K562 (cell line): ENCODE results near the gene HMCN1. TPM values are rescaled to one million over a fixed set of nuclear protein-coding genes. Genes with fewer than 3 reads are reported as not detected.

Source experiments
- CEBPB ChIP-seq: fragments of 450-650 bp; IDR thresholded peaks from 2 replicates; pipeline ENCODE4 v1.6.1; 2016; ENCODE audit warnings: missing genetic modification characterization, missing compliant biosample characterization
- CREB1 ChIP-seq, 2 experiments: sonication (generic) in 1 of 2; formaldehyde crosslinking in 1 of 2; IDR thresholded peaks; 2 replicates each; pipeline versions ENCODE4 v1.6.1 to v1.8.0; 2012 to 2022; ENCODE audit warnings: inconsistent platforms in 1 of 2, mild to moderate bottlenecking in 1 of 2, missing genetic modification reagents in 1 of 2, moderate library complexity in 1 of 2
- E2F3 ChIP-seq: fragments of 250-450 bp; sonication (Bioruptor Pico); IDR thresholded peaks from 2 replicates; pipeline ENCODE4 v1.4.0; 2020; ENCODE audit warnings: mild to moderate bottlenecking
- EGR1 ChIP-seq: fragments of 450-650 bp; conservative IDR thresholded peaks from 2 replicates; pipeline ENCODE4 v1.6.1; 2017; ENCODE audit warnings: mild to moderate bottlenecking
- FOSL1 ChIP-seq: fragments of 200-800 bp; sonication (Bioruptor generic); conservative IDR thresholded peaks from 2 replicates; pipeline ENCODE4 v1.6.1; 2016; ENCODE audit warnings: missing genetic modification characterization, missing compliant biosample characterization
- HDAC2 ChIP-seq: fragments of 450-650 bp; IDR thresholded peaks from 2 replicates; pipeline ENCODE4 v1.6.1; 2016; ENCODE audit warnings: mild to moderate bottlenecking
- NFIC ChIP-seq: fragments of 450-650 bp; IDR thresholded peaks from 2 replicates; pipeline ENCODE4 v1.6.1; 2017; ENCODE audit warnings: mild to moderate bottlenecking, inconsistent platforms
- POU5F1 ChIP-seq: fragments of 150-350 bp; IDR thresholded peaks from 2 replicates; pipeline ENCODE4 v1.6.1; 2014; ENCODE audit warnings: borderline replicate concordance, low read length, low read depth, mild to moderate bottlenecking; ENCODE audit not compliant: partially characterized antibody
- RBM22 ChIP-seq: fragments of 200-400 bp; formaldehyde crosslinking; IDR thresholded peaks from 2 replicates; pipeline ENCODE4 v1.6.1; 2018; ENCODE audit warnings: low read length, low read depth; ENCODE audit not compliant: poor library complexity, severe bottlenecking
- SAFB2 ChIP-seq: fragments of 200-400 bp; formaldehyde crosslinking; IDR thresholded peaks from 2 replicates; pipeline ENCODE4 v1.6.1; 2018; ENCODE audit warnings: borderline replicate concordance, low read length, low read depth, moderate library complexity; ENCODE audit not compliant: severe bottlenecking
- SOX6 ChIP-seq: fragments of 450-650 bp; IDR thresholded peaks from 2 replicates; pipeline ENCODE4 v1.6.1; 2014; ENCODE audit warnings: mild to moderate bottlenecking
- TAF9B ChIP-seq: fragments of 450-650 bp; IDR thresholded peaks from 2 replicates; pipeline ENCODE4 v1.6.1; 2018; ENCODE audit warnings: mild to moderate bottlenecking; ENCODE audit not compliant: partially characterized antibody
- TEAD2 ChIP-seq: fragments of 450-650 bp; IDR thresholded peaks from 2 replicates; pipeline ENCODE4 v1.6.1; 2016; ENCODE audit warnings: missing genetic modification characterization, control low read depth, missing compliant biosample characterization
- ZBTB7A ChIP-seq: IDR thresholded peaks from 2 replicates; pipeline ENCODE4 v1.6.1; 2011; ENCODE audit warnings: low read depth, mild to moderate bottlenecking, low read length, moderate library complexity, borderline replicate concordance; ENCODE audit not compliant: control insufficient read depth
- ZNF124 ChIP-seq: sonication (generic); formaldehyde crosslinking; IDR thresholded peaks from 2 replicates; pipeline ENCODE4 v1.8.1; 2022; ENCODE audit warnings: missing genetic modification reagents
- ZNF77 ChIP-seq: fragments of 250-450 bp; sonication (Bioruptor Pico); IDR thresholded peaks from 2 replicates; pipeline ENCODE4 v1.5.0; 2020
- polyA plus RNA-seq, 8 experiments: library from polyadenylated mRNA; depleted of rRNA in 4 of 8; stranded (reverse) in 5 of 8; unstranded in 3 of 8; fragments of >200 nt; fragmentation: Nextera tagmentation in 2 of 8; fragmentation: Illumina TruSeq in 1 of 8; extraction: Ambion mirVana in 2 of 8; extraction: Trizol in 1 of 8; gene quantifications; 2 replicates each; pipeline versions ENCODE4 v1.2.1 to v1.2.3, GENCODE V29; 2011 to 2014; ENCODE audit warnings: inconsistent platforms in 1 of 8, missing spikeins in 1 of 8
- total RNA-seq, 7 experiments: library from RNA; depleted of rRNA in 6 of 7; stranded (reverse); fragments of >200 nt in 6 of 7; fragmentation: Illumina TruSeq in 2 of 7; extraction: Trizol in 2 of 7; gene quantifications; 2 replicates each; pipeline versions ENCODE4 v1.2.1 to v1.2.3, GENCODE V29; 2011 to 2021; ENCODE audit warnings: low replicate concordance in 1 of 7
- TF ChIP-seq, protein P1 (sequence below): fragments of 450-650 bp; IDR thresholded peaks from 2 replicates; pipeline ENCODE4 v1.6.1; 2017; ENCODE audit warnings: antibody characterized with exemption, mild to moderate bottlenecking
- TF ChIP-seq, protein P2 (sequence below): fragments of 200-800 bp; sonication (Bioruptor generic); IDR thresholded peaks from 2 replicates; pipeline ENCODE4 v1.6.1; 2017; ENCODE audit warnings: missing genetic modification characterization, missing compliant biosample characterization
- TF ChIP-seq, protein P3 (sequence below), 2 experiments: IDR thresholded peaks in 1 of 2; conservative IDR thresholded peaks in 1 of 2; 2 replicates each; pipeline ENCODE4 v1.6.1; 2016; ENCODE audit warnings: low read depth in 2 of 2, mild to moderate bottlenecking in 1 of 2, missing compliant biosample characterization in 1 of 2, missing genetic modification characterization in 1 of 2, moderate library complexity in 1 of 2

HMCN1 gene
- total and polyA plus RNA-seq, 9 of the 15 experiments (the other 6 are each of a cell fraction or from before 2014, with no cell fraction given): 0.07 to 0.36 (median 0.21) TPM

DNA sequence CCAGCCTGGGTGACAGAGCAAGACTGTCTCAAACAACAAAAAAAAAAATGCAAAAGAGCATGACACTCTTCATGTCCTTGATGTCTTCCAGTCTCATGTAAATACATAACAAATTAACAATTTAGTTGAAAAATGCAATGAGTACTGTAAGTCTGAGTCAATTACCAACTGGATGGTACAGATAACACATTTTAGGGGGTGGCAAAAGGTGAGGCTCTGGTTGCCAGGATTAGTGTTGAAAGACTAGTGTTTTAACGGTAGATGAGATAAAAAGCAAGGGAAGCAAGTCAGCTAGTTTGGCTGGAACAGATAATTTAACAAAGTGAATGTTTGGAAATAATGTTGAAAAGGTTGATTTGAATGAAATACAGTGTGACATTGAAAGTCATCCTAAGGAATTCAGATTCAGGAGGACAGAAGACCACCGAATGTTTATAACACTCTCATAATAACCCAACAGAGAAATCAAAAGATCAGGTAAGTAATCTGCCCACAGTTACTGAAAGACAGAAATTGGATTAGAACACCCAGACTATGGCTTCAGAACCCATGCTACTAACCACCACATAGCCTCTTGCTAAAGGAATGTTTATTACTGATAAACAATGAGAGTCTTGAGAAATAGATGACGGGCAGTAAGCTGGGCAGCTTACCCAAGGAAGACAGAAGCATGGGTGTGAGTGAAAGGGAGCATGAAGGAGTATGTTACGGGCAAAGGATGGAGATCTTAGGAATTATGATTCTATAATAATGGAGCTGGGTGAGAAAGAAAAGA is 312.4 kb downstream of the HMCN1 start (continued):
- TF ChIP-seq FOSL1 (tag) (peak; percentile 72), SAFB2 (no peak), HDAC2 (0 out of 2 replicates have a peak, but pooled peaks have one; percentile 29), TAF9B (no peak), TEAD2 (tag) (no peak), E2F3 (no peak), CEBPB (tag) (0 out of 2 replicates have a peak, but pooled peaks have one; percentile 21), RBM22 (no peak), CREB1 (IDR thresholded peaks at IDR 0.05) (peak; percentile 56; the same call in 1 of the 2 replicates), CREB1 (CRISPR knock-in tag; IDR thresholded peaks at IDR 0.05) (no peak), ZNF124 (CRISPR knock-in tag) (no peak), NFIC (peak; percentile 83), ZNF77 (CRISPR knock-in tag) (no peak), ZBTB7A (no peak), POU5F1 (no peak), SOX6 (peak; percentile 84), EGR1 (0 out of 2 replicates have a peak, but pooled peaks have one; percentile 14)
- TF ChIP-seq, protein P1, sequence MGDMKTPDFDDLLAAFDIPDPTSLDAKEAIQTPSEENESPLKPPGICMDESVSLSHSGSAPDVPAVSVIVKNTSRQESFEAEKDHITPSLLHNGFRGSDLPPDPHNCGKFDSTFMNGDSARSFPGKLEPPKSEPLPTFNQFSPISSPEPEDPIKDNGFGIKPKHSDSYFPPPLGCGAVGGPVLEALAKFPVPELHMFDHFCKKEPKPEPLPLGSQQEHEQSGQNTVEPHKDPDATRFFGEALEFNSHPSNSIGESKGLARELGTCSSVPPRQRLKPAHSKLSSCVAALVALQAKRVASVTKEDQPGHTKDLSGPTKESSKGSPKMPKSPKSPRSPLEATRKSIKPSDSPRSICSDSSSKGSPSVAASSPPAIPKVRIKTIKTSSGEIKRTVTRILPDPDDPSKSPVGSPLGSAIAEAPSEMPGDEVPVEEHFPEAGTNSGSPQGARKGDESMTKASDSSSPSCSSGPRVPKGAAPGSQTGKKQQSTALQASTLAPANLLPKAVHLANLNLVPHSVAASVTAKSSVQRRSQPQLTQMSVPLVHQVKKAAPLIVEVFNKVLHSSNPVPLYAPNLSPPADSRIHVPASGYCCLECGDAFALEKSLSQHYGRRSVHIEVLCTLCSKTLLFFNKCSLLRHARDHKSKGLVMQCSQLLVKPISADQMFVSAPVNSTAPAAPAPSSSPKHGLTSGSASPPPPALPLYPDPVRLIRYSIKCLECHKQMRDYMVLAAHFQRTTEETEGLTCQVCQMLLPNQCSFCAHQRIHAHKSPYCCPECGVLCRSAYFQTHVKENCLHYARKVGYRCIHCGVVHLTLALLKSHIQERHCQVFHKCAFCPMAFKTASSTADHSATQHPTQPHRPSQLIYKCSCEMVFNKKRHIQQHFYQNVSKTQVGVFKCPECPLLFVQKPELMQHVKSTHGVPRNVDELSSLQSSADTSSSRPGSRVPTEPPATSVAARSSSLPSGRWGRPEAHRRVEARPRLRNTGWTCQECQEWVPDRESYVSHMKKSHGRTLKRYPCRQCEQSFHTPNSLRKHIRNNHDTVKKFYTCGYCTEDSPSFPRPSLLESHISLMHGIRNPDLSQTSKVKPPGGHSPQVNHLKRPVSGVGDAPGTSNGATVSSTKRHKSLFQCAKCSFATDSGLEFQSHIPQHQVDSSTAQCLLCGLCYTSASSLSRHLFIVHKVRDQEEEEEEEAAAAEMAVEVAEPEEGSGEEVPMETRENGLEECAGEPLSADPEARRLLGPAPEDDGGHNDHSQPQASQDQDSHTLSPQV: 0 out of 2 replicates have a peak, but pooled peaks have one; percentile 14
- TF ChIP-seq, protein P2, sequence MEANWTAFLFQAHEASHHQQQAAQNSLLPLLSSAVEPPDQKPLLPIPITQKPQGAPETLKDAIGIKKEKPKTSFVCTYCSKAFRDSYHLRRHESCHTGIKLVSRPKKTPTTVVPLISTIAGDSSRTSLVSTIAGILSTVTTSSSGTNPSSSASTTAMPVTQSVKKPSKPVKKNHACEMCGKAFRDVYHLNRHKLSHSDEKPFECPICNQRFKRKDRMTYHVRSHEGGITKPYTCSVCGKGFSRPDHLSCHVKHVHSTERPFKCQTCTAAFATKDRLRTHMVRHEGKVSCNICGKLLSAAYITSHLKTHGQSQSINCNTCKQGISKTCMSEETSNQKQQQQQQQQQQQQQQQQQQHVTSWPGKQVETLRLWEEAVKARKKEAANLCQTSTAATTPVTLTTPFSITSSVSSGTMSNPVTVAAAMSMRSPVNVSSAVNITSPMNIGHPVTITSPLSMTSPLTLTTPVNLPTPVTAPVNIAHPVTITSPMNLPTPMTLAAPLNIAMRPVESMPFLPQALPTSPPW (CRISPR knock-in tag): peak; percentile 21; the same call in 1 of the 2 replicates
- TF ChIP-seq, protein P3, sequence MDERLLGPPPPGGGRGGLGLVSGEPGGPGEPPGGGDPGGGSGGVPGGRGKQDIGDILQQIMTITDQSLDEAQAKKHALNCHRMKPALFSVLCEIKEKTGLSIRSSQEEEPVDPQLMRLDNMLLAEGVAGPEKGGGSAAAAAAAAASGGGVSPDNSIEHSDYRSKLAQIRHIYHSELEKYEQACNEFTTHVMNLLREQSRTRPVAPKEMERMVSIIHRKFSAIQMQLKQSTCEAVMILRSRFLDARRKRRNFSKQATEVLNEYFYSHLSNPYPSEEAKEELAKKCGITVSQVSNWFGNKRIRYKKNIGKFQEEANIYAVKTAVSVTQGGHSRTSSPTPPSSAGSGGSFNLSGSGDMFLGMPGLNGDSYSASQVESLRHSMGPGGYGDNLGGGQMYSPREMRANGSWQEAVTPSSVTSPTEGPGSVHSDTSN (CRISPR knock-in tag; IDR thresholded peaks at IDR 0.05; ENCODE audit: low read depth): no peak
- TF ChIP-seq, protein P3 (tag; conservative IDR thresholded peaks at IDR 0.05; ENCODE audit: low read depth): peak; percentile 70
